Measurements from ENCODE around the gene METTL6. TPM values are rescaled to one million over a fixed set of nuclear protein-coding genes. Genes with fewer than 3 reads are reported as not detected.

Gene METTL6
- total RNA-seq (2014; rRNA removed; shearing (Covaris generic)), result 23.0 and 27.6 TPM in 2 replicates

DNA sequence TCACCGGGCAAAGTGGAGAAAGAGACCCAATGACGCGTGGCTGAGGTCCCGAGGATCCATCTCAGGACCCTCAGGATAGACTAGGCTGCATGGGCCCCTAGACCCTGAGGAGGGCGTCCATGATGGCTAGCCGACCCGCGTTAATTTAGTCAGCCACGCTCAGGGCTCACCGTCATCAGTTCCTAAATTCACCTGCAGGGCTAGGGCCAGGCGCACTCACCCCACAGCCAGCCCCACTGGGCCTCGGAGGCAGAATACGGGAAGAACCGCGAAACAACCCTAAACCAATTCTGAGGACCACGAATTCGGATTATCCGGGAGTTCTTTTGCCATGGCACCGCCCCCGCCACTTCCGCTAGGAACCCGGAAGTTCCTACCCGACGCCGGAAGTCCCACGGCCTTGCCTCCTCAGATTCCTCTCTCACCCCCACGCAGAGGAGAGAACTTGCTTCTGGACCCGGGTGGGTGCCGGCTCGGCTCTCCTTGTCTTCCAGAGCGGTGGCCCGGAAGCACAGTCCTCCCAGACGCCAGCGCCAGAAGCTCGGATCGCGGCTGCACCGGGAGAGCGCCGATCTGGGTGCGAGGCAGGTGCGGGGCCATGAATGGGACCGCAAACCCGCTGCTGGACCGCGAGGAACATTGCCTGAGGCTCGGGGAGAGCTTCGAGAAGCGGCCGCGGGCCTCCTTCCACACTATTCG is at the start of gene METTL6, which contains the start of gene EAF1:
Gene METTL6, minus strand, starts transcription at position 363 of the 699 bp plus-strand sequence. CDS start 1,033 bp downstream, outside the sequence.
Gene EAF1, plus strand, starts transcription at position 417 of the 699 bp plus-strand sequence. Its CDS starts 182 bp downstream, at position 599.

Small RNA genes lying within 50 kb of the gene (small RNA-seq; reads per million reads assigned to genes)
- not detected for gene HMGN2P7
- not detected for gene RNU6-1024P

Other genes with a start within 250 kb of the METTL6 start
- gene CAPN7, start 221.3 kb downstream of the METTL6 start, total RNA-seq (2014; rRNA removed; shearing (Covaris generic)), result 31.2 and 42.1 TPM in 2 replicates
- 8.3 and 9.3 TPM in 2 replicates for gene SH3BP5, start 95.0 kb downstream of the METTL6 start, total RNA-seq (2014; rRNA removed; shearing (Covaris generic))
- 36.6 and 37.3 TPM in 2 replicates for gene EAF1, start 54 bp upstream of the METTL6 start, total RNA-seq (2014; rRNA removed; shearing (Covaris generic))
- 1.2 and 2.5 TPM in 2 replicates for gene COLQ, start 94.2 kb upstream of the METTL6 start, total RNA-seq (2014; rRNA removed; shearing (Covaris generic))
- 46.4 and 54.5 TPM in 2 replicates for gene HACL1, start 174.0 kb upstream of the METTL6 start, total RNA-seq (2014; rRNA removed; shearing (Covaris generic))
- 21.8 and 27.0 TPM in 2 replicates for gene BTD, start 174.2 kb upstream of the METTL6 start, total RNA-seq (2014; rRNA removed; shearing (Covaris generic))

All from A375 (cell line).